WTC11 (cell line): ENCODE data around the gene DNAJC8.

Experiments used
- ATF2 ChIP-seq: sonication (generic); formaldehyde crosslinking; IDR thresholded peaks from 2 replicates; pipeline ENCODE4 v1.8.1; 2022; ENCODE audit warnings: low read depth, missing genetic modification reagents, borderline replicate concordance
- ATF3 ChIP-seq: sonication (generic); formaldehyde crosslinking; conservative IDR thresholded peaks from 2 replicates; pipeline ENCODE4 v1.8.1; 2022; ENCODE audit warnings: mild to moderate bottlenecking, missing genetic modification reagents
- CREB1 ChIP-seq: sonication (generic); formaldehyde crosslinking; IDR thresholded peaks from 2 replicates; pipeline ENCODE4 v1.8.0; 2023; ENCODE audit warnings: mild to moderate bottlenecking, missing genetic modification reagents
- CTCF ChIP-seq: fragments of 200-600 bp; IDR thresholded peaks from 2 replicates; pipeline ENCODE4 v1.8.0; 2022; ENCODE audit warnings: antibody characterized with exemption
- E2F4 ChIP-seq: sonication (generic); formaldehyde crosslinking; IDR thresholded peaks from 2 replicates; pipeline ENCODE4 v1.8.1; 2022; ENCODE audit warnings: low read depth, mild to moderate bottlenecking, moderate library complexity, missing genetic modification reagents, borderline replicate concordance
- ETV6 ChIP-seq: sonication (generic); formaldehyde crosslinking; IDR thresholded peaks from 2 replicates; pipeline ENCODE4 v1.8.1; 2022; ENCODE audit warnings: mild to moderate bottlenecking, missing genetic modification reagents
- JAZF1 ChIP-seq: fragments of 250-450 bp; sonication (Bioruptor Pico); IDR thresholded peaks from 2 replicates; pipeline ENCODE4 v1.9.0; 2021; ENCODE audit warnings: moderate library complexity, mild to moderate bottlenecking, inconsistent platforms
- JUN ChIP-seq: sonication (generic); formaldehyde crosslinking; IDR thresholded peaks from 2 replicates; pipeline ENCODE4 v1.8.0; 2023; ENCODE audit warnings: mild to moderate bottlenecking, missing genetic modification reagents
- MAX ChIP-seq: sonication (generic); formaldehyde crosslinking; IDR thresholded peaks from 2 replicates; pipeline ENCODE4 v1.8.0; 2022; ENCODE audit warnings: mild to moderate bottlenecking, missing genetic modification reagents
- NFYB ChIP-seq: sonication (generic); formaldehyde crosslinking; conservative IDR thresholded peaks from 2 replicates; pipeline ENCODE4 v1.8.0; 2022; ENCODE audit warnings: low read depth, missing genetic modification reagents
- PRDM15 ChIP-seq: sonication (generic); formaldehyde crosslinking; IDR thresholded peaks from 2 replicates; pipeline ENCODE4 v1.8.0; 2022; ENCODE audit warnings: missing genetic modification reagents
- SP1 ChIP-seq: sonication (generic); formaldehyde crosslinking; conservative IDR thresholded peaks from 2 replicates; pipeline ENCODE4 v1.8.1; 2022; ENCODE audit warnings: missing genetic modification reagents

- TF ChIP-seq ATF3 (CRISPR knock-in tag) (no peak), PRDM15 (CRISPR knock-in tag) (no peak), ATF2 (no peak), MAX (CRISPR knock-in tag) (no peak), JAZF1 (CRISPR knock-in tag) (no peak), CTCF (no peak), ETV6 (CRISPR knock-in tag) (no peak), CREB1 (no peak), JUN (CRISPR knock-in tag) (no peak), E2F4 (no peak), SP1 (CRISPR knock-in tag) (no peak), NFYB (CRISPR knock-in tag) (no peak)
These were observed 48.1 kb upstream of the DNAJC8 start for GRCh38 chr1:28280977-28281381.
